Esophagus squamous epithelium (tissue), 5 donors: ENCODE measurements around the gene ABCC12. TPM values are rescaled to one million over a fixed set of nuclear protein-coding genes. Genes with fewer than 3 reads are reported as not detected.

Source experiments
- DNase-seq: peaks from one replicate; lab custom pipeline; 2025; lab: John Stamatoyannopoulos, UW
- H3K27ac ChIP-seq, 4 donors: fragments of 200-600 bp; sonication (generic); one replicate each; pipeline ENCODE4 v1.5.1; 2016 to 2019; ENCODE audit warnings: mild to moderate bottlenecking in 1 of 4
- H3K27me3 ChIP-seq, 4 donors: fragments of 200-600 bp; sonication (generic); 1 replicate in 3 of 4; 2 replicates in 1 of 4; pipeline versions ENCODE4 v1.5.1 to v1.6.0; 2017 to 2021; ENCODE audit warnings: antibody characterized with exemption in 1 of 4
- H3K36me3 ChIP-seq, 3 donors: fragments of 200-600 bp; sonication (generic); one replicate each; pipeline ENCODE4 v1.5.1; 2016 to 2019
- H3K4me1 ChIP-seq, 3 donors: fragments of 200-600 bp; sonication (generic); one replicate each; pipeline ENCODE4 v1.5.1; 2017 to 2019
- H3K4me3 ChIP-seq, 4 donors: fragments of 200-600 bp; sonication (generic); 1 replicate in 3 of 4; 2 replicates in 1 of 4; pipeline ENCODE4 v1.5.1; 2016 to 2019; ENCODE audit warnings: mild to moderate bottlenecking in 2 of 4, moderate library complexity in 1 of 4
- H3K9me3 ChIP-seq, 3 donors: fragments of 200-600 bp; sonication (generic); one replicate each; pipeline ENCODE4 v1.5.1; 2016 to 2019
- POLR2A ChIP-seq, 4 donors: fragments of 450-650 bp; IDR thresholded peaks; one replicate each; pipeline ENCODE4 v1.6.1; 2017; ENCODE audit warnings: antibody characterized with exemption in 4 of 4, mild to moderate bottlenecking in 4 of 4, moderate library complexity in 3 of 4
- whole genome bisulfite sequencing, 2 donors: methylation state at CpG; one replicate each; pipeline ENCODE4 v1.1.5; 2018; 5-methylcytosine and 5-hydroxymethylcytosine counted together
- intact Hi-C: fragments of 100-400 bp; cut with DNase I; formaldehyde crosslinking; loops from one replicate; pipeline ENCODE4 v1.15.0; 2022
- total RNA-seq, 4 donors: library from RNA; depleted of rRNA; stranded (reverse); fragments of >200 nt; gene quantifications; one replicate each; pipeline ENCODE4 v1.1.0, GENCODE V29; 2016
- TF ChIP-seq, protein P1 (sequence below), 6 experiments: fragments of 450-650 bp in 4 of 6; fragments of 200-600 bp in 2 of 6; sonication (generic) in 2 of 6; IDR thresholded peaks; one replicate each; pipeline ENCODE4 v1.5.1; 2016 to 2019; ENCODE audit warnings: antibody characterized with exemption in 6 of 6, mild to moderate bottlenecking in 4 of 6, moderate library complexity in 4 of 6
- donor health status: DM: yes; HTN: yes; CAD: no.

Gene ABCC12
- total RNA-seq, 4 donors from 2014 or later = not detected

- no peaks in the 10 kb centered on the region for H3K36me3 ChIP-seq
- H3K4me1 ChIP-seq = no peaks in the 10 kb centered on the region
- DNase-seq = no peak
- no peak overlapping the region for H3K27ac ChIP-seq
- intact Hi-C loops = no loop called here
- 85 to 93% methylated on average over 5 to 9 of the region's 9 CpGs for WGBS, 2 donors
- H3K9me3 ChIP-seq = peaks cover 0 to 4% (median 0%) of the 10 kb centered on the region in 3 donors
- TF ChIP-seq, protein P1, sequence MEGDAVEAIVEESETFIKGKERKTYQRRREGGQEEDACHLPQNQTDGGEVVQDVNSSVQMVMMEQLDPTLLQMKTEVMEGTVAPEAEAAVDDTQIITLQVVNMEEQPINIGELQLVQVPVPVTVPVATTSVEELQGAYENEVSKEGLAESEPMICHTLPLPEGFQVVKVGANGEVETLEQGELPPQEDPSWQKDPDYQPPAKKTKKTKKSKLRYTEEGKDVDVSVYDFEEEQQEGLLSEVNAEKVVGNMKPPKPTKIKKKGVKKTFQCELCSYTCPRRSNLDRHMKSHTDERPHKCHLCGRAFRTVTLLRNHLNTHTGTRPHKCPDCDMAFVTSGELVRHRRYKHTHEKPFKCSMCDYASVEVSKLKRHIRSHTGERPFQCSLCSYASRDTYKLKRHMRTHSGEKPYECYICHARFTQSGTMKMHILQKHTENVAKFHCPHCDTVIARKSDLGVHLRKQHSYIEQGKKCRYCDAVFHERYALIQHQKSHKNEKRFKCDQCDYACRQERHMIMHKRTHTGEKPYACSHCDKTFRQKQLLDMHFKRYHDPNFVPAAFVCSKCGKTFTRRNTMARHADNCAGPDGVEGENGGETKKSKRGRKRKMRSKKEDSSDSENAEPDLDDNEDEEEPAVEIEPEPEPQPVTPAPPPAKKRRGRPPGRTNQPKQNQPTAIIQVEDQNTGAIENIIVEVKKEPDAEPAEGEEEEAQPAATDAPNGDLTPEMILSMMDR (IDR thresholded peaks at IDR 0.05) = no peak
- TF ChIP-seq POLR2A (IDR thresholded peaks at IDR 0.05) = no peak
- H3K27me3 ChIP-seq = peaks cover 0 to 11% (median 0%) of the 10 kb centered on the region in 4 donors
- no peak overlapping the region for H3K4me3 ChIP-seq
Observed at GRCh38 chr16:48143812-48144368, 11.9 kb downstream of the ABCC12 start.

GRCh38 chr16:48140821-48141220 is 15.0 kb downstream of the ABCC12 start:
- intact Hi-C loops = no loop called here
- DNase-seq = no peak
- peaks cover 0 to 11% (median 0%) of the 10 kb centered on the region in 4 donors for H3K27me3 ChIP-seq
- TF ChIP-seq POLR2A (IDR thresholded peaks at IDR 0.05) = no peak
- TF ChIP-seq, protein P1 (IDR thresholded peaks at IDR 0.05) = no peak
- no peaks in the 10 kb centered on the region for H3K36me3 ChIP-seq
- no peak overlapping the region for H3K27ac ChIP-seq
- H3K4me1 ChIP-seq = no peaks in the 10 kb centered on the region
- H3K4me3 ChIP-seq = no peak overlapping the region
- WGBS, 2 donors = 88 to 89% methylated on average over 6 of the region's 6 CpGs
- no peaks in the 10 kb centered on the region for H3K9me3 ChIP-seq

- H3K4me3 ChIP-seq = no peak overlapping the region
- H3K27ac ChIP-seq = no peak overlapping the region
- peaks cover 0 to 11% (median 0%) of the 10 kb centered on the region in 4 donors for H3K27me3 ChIP-seq
- no peak for DNase-seq
- intact Hi-C loops = no loop called here
- 79 to 80% methylated on average over 3 of the region's 3 CpGs for WGBS, 2 donors
- TF ChIP-seq POLR2A (IDR thresholded peaks at IDR 0.05) = no peak
- TF ChIP-seq, protein P1 (IDR thresholded peaks at IDR 0.05) = no peak
- no peaks in the 10 kb centered on the region for H3K9me3 ChIP-seq
- no peaks in the 10 kb centered on the region for H3K4me1 ChIP-seq
- H3K36me3 ChIP-seq = no peaks in the 10 kb centered on the region
Observed at GRCh38 chr16:48139517-48139916, 16.3 kb downstream of the ABCC12 start.

DNA sequence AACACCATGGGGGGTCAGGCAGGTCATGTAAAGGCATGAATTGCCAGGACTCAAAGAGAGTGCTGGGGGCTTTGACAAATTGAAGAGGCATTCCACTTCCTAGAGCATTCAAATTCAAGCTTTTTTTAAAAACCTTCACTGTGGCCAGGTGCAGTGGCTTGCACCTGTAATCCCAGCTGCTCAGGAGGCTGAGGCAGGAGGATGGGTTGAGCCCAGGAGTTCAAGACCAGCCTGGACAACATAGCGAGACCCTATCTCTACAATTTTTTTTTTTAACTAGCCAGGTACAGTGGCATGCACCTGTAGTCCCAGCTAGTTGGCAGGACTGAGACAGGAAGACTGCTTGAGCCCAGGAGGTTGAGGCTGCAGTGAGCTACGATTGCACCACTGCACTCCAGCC is 17.2 kb downstream of the ABCC12 start:
- H3K4me3 ChIP-seq = no peak overlapping the region
- intact Hi-C loops = no loop called here
- H3K27me3 ChIP-seq = peaks cover 0 to 11% (median 0%) of the 10 kb centered on the region in 4 donors
- no peaks in the 10 kb centered on the region for H3K4me1 ChIP-seq
- WGBS, 2 donors = 68 to 83% methylated on average over 2 of the region's 2 CpGs
- DNase-seq = no peak
- no peaks in the 10 kb centered on the region for H3K36me3 ChIP-seq
- TF ChIP-seq, protein P1 (IDR thresholded peaks at IDR 0.05) = no peak
- H3K27ac ChIP-seq = no peak overlapping the region
- no peaks in the 10 kb centered on the region for H3K9me3 ChIP-seq

DNA sequence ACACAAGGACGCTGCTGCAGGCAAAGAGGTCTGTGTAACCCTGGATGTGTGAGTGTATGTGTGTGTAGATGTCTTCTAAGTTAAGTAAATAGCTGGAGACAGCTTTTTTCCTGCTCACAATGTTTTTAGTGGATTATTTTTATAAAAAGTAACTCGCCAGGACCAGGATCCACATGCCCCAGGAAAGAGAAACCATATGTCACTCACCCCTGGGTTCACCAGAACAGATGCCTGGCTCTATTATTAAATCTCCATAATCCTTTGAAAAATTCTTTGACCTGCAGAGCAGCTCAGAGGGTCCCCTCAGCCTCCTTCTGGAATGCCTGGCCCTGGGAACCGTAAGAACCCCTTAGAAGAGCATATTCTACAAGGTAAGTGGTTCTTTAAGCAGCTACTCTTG is 18.0 kb downstream of the ABCC12 start:
- Histone ChIP-seq H3K36me3 (no peaks in the 10 kb centered on the region), H3K4me3 (no peak overlapping the region), H3K27ac (no peak overlapping the region), H3K4me1 (no peaks in the 10 kb centered on the region), H3K27me3 (peaks cover 0 to 8% (median 0%) of the 10 kb centered on the region in 4 donors), H3K9me3 (no peaks in the 10 kb centered on the region)
- intact Hi-C loops = no loop called here
- 78 to 82% methylated on average over 3 of the region's 3 CpGs for WGBS, 2 donors
- no peak for DNase-seq
- no peak for TF ChIP-seq POLR2A (IDR thresholded peaks at IDR 0.05)
- TF ChIP-seq, protein P1 (IDR thresholded peaks at IDR 0.05) = no peak
